HL-60 (cell line): ENCODE measurements around the gene WNT6. TPM values are rescaled to one million over a fixed set of nuclear protein-coding genes. Genes with fewer than 3 reads are reported as not detected.

Experiments used
- DNase-seq, 2 experiments: peaks; one replicate each; pipeline ENCODE4 v3.0.0-alpha.2; 2010 to 2020; ENCODE audit warnings: low read depth in 1 of 2, low spot score in 1 of 2
- H3K27ac ChIP-seq: fragments of 250-450 bp; sonication (Bioruptor Pico); replicated peaks from 2 replicates; pipeline ENCODE4 v1.5.1; 2020; ENCODE audit warnings: mild to moderate bottlenecking, moderate library complexity
- H3K27me3 ChIP-seq: fragments of 250-450 bp; sonication (Bioruptor Pico); 2 replicates; pipeline ENCODE4 v1.5.1; 2021; ENCODE audit warnings: mild to moderate bottlenecking, moderate library complexity; ENCODE audit not compliant: insufficient read depth, poor library complexity, severe bottlenecking
- H3K4me3 ChIP-seq: replicated peaks from 2 replicates; pipeline ENCODE4 v1.5.1; 2011; ENCODE audit warnings: mild to moderate bottlenecking, control low read depth, low read length; ENCODE audit not compliant: insufficient read depth
- GABPA ChIP-seq: IDR thresholded peaks from 2 replicates; pipeline ENCODE4 v1.6.1; 2012; ENCODE audit warnings: low read depth
- POLR2AphosphoS5 ChIP-seq: IDR thresholded peaks from 2 replicates; pipeline ENCODE4 v1.6.1; 2012; ENCODE audit warnings: low read depth
- REST ChIP-seq: IDR thresholded peaks from 2 replicates; pipeline ENCODE4 v1.6.1; 2012; ENCODE audit warnings: low read depth; ENCODE audit not compliant: insufficient replicate concordance
- SPI1 ChIP-seq: IDR thresholded peaks from 2 replicates; pipeline ENCODE4 v1.6.1; 2012; ENCODE audit warnings: low read depth, mild to moderate bottlenecking, borderline replicate concordance
- microRNA-seq: library from miRNA; unstranded; fragments of <30 nt; microRNA quantifications from one replicate; pipeline ENCODE4, GENCODE V29; 2018
- TF ChIP-seq, protein P1 (sequence below): IDR thresholded peaks from one replicate; pipeline ENCODE4 v1.5.1; 2011; ENCODE audit warnings: low read length, control low read depth, inconsistent platforms; ENCODE audit not compliant: insufficient read depth

The WNT6 gene

GRCh38 chr2:218920504-218920903 lies 60.9 kb downstream of the WNT6 start:
- peaks cover 8% of the 10 kb centered on the region for H3K27me3 ChIP-seq
- DNase-seq: no peak
- H3K27ac ChIP-seq: no peak overlapping the region
- H3K4me3 ChIP-seq: no peak overlapping the region
- TF ChIP-seq POLR2AphosphoS5: no peak
- TF ChIP-seq REST: no peak
- TF ChIP-seq, protein P1, sequence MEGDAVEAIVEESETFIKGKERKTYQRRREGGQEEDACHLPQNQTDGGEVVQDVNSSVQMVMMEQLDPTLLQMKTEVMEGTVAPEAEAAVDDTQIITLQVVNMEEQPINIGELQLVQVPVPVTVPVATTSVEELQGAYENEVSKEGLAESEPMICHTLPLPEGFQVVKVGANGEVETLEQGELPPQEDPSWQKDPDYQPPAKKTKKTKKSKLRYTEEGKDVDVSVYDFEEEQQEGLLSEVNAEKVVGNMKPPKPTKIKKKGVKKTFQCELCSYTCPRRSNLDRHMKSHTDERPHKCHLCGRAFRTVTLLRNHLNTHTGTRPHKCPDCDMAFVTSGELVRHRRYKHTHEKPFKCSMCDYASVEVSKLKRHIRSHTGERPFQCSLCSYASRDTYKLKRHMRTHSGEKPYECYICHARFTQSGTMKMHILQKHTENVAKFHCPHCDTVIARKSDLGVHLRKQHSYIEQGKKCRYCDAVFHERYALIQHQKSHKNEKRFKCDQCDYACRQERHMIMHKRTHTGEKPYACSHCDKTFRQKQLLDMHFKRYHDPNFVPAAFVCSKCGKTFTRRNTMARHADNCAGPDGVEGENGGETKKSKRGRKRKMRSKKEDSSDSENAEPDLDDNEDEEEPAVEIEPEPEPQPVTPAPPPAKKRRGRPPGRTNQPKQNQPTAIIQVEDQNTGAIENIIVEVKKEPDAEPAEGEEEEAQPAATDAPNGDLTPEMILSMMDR: no peak
- TF ChIP-seq SPI1: no peak
- no peak for TF ChIP-seq GABPA

Small RNAs within 50 kb of the gene (microRNA-seq; reads per million reads assigned to microRNA genes)
- not detected for gene MIR9500
